ENCODE measurements around the gene GPR37L1. TPM values are rescaled to one million over a fixed set of nuclear protein-coding genes. Genes with fewer than 3 reads are reported as not detected.

GPR37L1 gene
- total RNA-seq, 6 experiments from 2014 or later: not detected

GRCh38 chr1:202181586-202181985, 58.9 kb downstream of the GPR37L1 start:
- Mint-ChIP-seq H3K4me3 (no peak overlapping the region), H3K27me3 (ENCODE audit: insufficient read depth) (peaks cover 56% of the 10 kb centered on the region), H3K4me1 (ENCODE audit: low read depth) (peaks cover 8% of the 10 kb centered on the region; the same call in 1 of the 2 replicates), H3K36me3 (ENCODE audit: low read depth) (no peaks in the 10 kb centered on the region), H3K27ac (no peak overlapping the region), H3K9me3 (no peaks in the 10 kb centered on the region)
- TF ChIP-seq, protein P1, sequence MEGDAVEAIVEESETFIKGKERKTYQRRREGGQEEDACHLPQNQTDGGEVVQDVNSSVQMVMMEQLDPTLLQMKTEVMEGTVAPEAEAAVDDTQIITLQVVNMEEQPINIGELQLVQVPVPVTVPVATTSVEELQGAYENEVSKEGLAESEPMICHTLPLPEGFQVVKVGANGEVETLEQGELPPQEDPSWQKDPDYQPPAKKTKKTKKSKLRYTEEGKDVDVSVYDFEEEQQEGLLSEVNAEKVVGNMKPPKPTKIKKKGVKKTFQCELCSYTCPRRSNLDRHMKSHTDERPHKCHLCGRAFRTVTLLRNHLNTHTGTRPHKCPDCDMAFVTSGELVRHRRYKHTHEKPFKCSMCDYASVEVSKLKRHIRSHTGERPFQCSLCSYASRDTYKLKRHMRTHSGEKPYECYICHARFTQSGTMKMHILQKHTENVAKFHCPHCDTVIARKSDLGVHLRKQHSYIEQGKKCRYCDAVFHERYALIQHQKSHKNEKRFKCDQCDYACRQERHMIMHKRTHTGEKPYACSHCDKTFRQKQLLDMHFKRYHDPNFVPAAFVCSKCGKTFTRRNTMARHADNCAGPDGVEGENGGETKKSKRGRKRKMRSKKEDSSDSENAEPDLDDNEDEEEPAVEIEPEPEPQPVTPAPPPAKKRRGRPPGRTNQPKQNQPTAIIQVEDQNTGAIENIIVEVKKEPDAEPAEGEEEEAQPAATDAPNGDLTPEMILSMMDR (IDR thresholded peaks at IDR 0.05): no peak
- DNase-seq: no peak

DNA sequence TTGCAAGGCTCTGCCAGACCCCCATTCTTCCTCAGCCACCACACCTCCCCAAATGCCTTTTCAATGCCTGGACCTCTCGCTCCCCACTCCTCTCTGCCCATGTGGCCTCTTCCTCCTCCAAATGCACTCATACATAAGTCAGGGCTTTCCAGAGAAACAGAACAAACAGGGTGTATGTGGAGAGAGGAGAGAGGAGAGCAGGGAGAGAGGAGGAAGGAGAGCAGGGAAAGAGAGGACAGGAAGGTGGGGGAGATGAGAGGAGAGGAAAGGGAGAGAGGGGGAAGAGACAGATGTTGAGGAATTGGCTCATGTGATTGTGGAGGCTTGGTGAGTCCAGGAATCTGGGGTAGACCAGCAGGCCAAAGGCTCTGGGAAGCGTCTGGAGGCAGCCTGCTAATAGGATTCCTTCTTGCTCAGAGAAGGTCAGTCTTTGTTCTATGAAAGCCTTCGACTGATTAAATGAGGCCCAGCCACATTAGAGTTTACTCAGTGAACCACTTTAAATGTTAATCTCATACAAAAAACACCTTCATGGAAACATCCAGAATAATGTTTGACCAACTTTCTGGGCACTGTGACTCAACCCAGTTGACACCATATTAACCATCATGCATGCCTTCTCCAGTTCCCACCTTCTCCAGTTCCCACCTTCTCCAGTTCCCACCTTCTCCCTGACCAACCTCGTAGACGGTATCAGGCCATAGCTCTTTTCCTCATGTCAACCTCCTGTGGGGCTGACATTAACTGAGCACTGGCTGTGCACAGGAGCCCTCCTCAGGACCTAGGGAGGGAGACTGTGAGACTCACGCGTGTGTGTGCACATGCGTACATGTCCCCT, 59.5 kb downstream of the GPR37L1 start:
- Mint-ChIP-seq H3K4me1 (ENCODE audit: low read depth) (peaks cover 8% of the 10 kb centered on the region; the same call in 1 of the 2 replicates), H3K36me3 (ENCODE audit: low read depth) (no peaks in the 10 kb centered on the region), H3K27me3 (ENCODE audit: insufficient read depth) (peaks cover 62% of the 10 kb centered on the region), H3K4me3 (no peak overlapping the region), H3K9me3 (no peaks in the 10 kb centered on the region), H3K27ac (no peak overlapping the region)
- TF ChIP-seq, protein P1 (IDR thresholded peaks at IDR 0.05): no peak
- no peak for DNase-seq

Other genes starting within 250 kb of the GPR37L1 start
- gene SHISA4, start 234.0 kb upstream of the GPR37L1 start, total RNA-seq (2021; fragmentation: NEBNext Ultra II Directional; extraction: Animal tissue kit (Norgen Biotek cat#: 25700)): 10 to 100 TPM; 29.8 to 49.6 (median 39.9) TPM
- gene LMOD1, start 176.4 kb upstream of the GPR37L1 start, total RNA-seq (2021; fragmentation: NEBNext Ultra II Directional; extraction: Animal tissue kit (Norgen Biotek cat#: 25700)): 10 to 100 TPM; 19.0 to 37.4 (median 36.5) TPM
- gene TIMM17A, start 167.4 kb upstream of the GPR37L1 start, total RNA-seq (2021; fragmentation: NEBNext Ultra II Directional; extraction: Animal tissue kit (Norgen Biotek cat#: 25700)): 100 to 1,000 TPM; 114 to 128 (median 122) TPM
- 10 to 100 TPM; 66.6 to 82.5 (median 76.4) TPM for gene RNPEP, start 140.3 kb upstream of the GPR37L1 start, total RNA-seq (2021; fragmentation: NEBNext Ultra II Directional; extraction: Animal tissue kit (Norgen Biotek cat#: 25700))
- gene ELF3, start 112.3 kb upstream of the GPR37L1 start, total RNA-seq (2021; fragmentation: NEBNext Ultra II Directional; extraction: Animal tissue kit (Norgen Biotek cat#: 25700)): under 1 TPM in 2 of 6 experiments, not detected in 4; 0.09 TPM
- gene ARL8A, start 21.8 kb downstream of the GPR37L1 start, total RNA-seq (2021; fragmentation: NEBNext Ultra II Directional; extraction: Animal tissue kit (Norgen Biotek cat#: 25700)): 10 to 100 TPM; 44.6 to 60.7 (median 48.6) TPM
- gene PTPN7, start 37.7 kb downstream of the GPR37L1 start, total RNA-seq (2021; fragmentation: NEBNext Ultra II Directional; extraction: Animal tissue kit (Norgen Biotek cat#: 25700)): not detected
- gene LGR6, start 70.9 kb downstream of the GPR37L1 start, total RNA-seq (2021; fragmentation: NEBNext Ultra II Directional; extraction: Animal tissue kit (Norgen Biotek cat#: 25700)): not detected
- gene UBE2T, start 219.0 kb downstream of the GPR37L1 start, total RNA-seq (2021; fragmentation: NEBNext Ultra II Directional; extraction: Animal tissue kit (Norgen Biotek cat#: 25700)): 10 to 100 TPM; 17.5 to 47.5 (median 40.3) TPM
- 1 to 10 TPM; 5.3 to 9.9 (median 6.9) TPM for gene PPP1R12B, start 225.8 kb downstream of the GPR37L1 start, total RNA-seq (2021; fragmentation: NEBNext Ultra II Directional; extraction: Animal tissue kit (Norgen Biotek cat#: 25700))